AG04449 (cell line): ENCODE measurements around the gene TMEM178B.

Experiments
- CTCF ChIA-PET: fragments of 350-600 bp; formaldehyde crosslinking; extraction: SDS; loops from one replicate; lab custom pipeline; 2021; ENCODE audit warnings: antibody characterized with exemption; lab: Yijun Ruan, JAX
- POLR2A ChIA-PET: fragments of 400-600, 350-600 bp; formaldehyde crosslinking; extraction: SDS; loops from one replicate; lab custom pipeline; 2020; ENCODE audit warnings: antibody characterized with exemption, inconsistent platforms; lab: Yijun Ruan, JAX
- DNase-seq: peaks from one replicate; pipeline ENCODE4 v3.0.0-alpha.2; 2010; ENCODE audit warnings: low read depth, low spot score
- H3K4me3 ChIP-seq: 2 replicates; pipeline ENCODE4 v1.5.1; 2011; ENCODE audit warnings: low read depth, mild to moderate bottlenecking, control low read depth, low read length
- TF ChIP-seq, protein P1 (sequence below): IDR thresholded peaks from one replicate; pipeline ENCODE4 v1.5.1; 2011; ENCODE audit warnings: mild to moderate bottlenecking, moderate library complexity, low read length, control low read depth, inconsistent platforms; ENCODE audit not compliant: insufficient read depth; ENCODE audit errors: missing control alignments

TMEM178B gene

DNA sequence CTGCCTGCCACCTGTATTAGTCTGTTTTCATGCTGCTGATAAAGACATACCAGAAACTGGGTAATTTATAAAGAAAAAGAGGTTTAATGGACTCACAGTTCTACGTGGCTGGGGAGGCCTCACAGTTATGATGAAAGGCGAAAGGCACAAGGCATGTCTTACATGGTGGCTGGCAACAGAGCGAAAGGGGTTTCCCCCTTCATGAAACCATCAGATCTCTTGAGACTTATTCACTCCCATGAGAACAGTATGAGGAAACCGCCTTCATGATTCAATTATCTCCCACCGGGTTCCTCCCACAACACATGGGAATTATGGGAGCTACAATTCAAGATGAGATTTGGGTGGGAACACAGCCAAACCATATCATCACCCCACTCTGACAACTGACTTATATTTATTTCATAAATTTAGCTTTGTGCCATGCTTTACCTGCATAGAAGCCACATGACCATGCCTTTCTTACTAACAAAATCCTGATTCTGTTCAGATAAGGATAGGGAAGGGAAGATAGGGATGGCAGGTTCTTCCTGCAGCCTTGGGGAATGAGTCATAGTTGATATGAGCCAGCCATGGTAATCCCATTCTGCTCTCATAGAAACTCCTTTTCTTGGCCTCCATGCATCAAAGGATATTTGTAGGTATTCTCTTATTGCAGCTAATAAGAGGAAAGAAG lies 286.0 kb downstream of the TMEM178B start:
- ChIA-PET POLR2A (no interaction called here), CTCF (no interaction called here)
- TF ChIP-seq, protein P1, sequence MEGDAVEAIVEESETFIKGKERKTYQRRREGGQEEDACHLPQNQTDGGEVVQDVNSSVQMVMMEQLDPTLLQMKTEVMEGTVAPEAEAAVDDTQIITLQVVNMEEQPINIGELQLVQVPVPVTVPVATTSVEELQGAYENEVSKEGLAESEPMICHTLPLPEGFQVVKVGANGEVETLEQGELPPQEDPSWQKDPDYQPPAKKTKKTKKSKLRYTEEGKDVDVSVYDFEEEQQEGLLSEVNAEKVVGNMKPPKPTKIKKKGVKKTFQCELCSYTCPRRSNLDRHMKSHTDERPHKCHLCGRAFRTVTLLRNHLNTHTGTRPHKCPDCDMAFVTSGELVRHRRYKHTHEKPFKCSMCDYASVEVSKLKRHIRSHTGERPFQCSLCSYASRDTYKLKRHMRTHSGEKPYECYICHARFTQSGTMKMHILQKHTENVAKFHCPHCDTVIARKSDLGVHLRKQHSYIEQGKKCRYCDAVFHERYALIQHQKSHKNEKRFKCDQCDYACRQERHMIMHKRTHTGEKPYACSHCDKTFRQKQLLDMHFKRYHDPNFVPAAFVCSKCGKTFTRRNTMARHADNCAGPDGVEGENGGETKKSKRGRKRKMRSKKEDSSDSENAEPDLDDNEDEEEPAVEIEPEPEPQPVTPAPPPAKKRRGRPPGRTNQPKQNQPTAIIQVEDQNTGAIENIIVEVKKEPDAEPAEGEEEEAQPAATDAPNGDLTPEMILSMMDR = no peak
- H3K4me3 ChIP-seq = no peak overlapping the region
- DNase-seq = no peak

DNA sequence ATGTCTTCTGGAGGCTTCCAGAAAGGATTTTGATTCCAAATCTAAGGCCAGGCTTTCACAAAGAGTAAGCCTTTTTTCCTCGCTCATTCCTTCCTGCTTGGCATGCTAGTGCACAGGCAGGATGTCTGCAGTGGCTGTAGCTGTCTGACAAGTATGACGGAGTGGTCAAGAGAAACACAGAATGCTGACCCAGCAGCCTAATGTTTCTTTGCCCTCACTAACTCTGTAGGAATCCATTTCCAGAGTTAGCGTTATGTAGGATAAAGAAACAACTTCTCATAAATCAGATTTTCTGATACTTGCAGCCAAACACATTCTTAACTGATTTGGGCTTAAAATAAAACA lies 286.5 kb downstream of the TMEM178B start:
- CTCF ChIA-PET = no interaction called here
- TF ChIP-seq, protein P1 = no peak
- DNase-seq = no peak

DNA sequence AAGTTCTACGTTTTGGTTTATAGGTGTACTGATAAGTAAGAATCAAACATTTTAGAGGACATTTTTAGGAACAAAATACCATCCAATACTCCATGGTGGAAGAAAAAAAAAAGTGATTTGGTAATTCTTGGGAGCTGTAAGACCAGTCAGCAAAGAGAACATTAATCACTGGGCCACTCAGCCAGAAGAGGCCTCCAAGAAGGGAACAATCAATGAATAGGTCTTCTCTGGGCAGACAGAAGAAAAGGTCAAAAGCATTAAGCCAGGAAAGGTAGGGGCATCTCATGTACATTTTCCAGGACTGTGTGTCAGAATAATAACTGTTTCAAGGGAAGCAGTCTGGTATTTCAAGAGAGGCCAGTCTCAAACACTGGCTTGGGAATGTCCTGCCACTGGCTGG lies 286.9 kb downstream of the TMEM178B start:
- POLR2A ChIA-PET = no interaction called here
- TF ChIP-seq, protein P1 = no peak
- no peak for DNase-seq
- H3K4me3 ChIP-seq = no peak overlapping the region
- CTCF ChIA-PET = no interaction called here

More for the DNA sequence above, 286.5 kb downstream of the TMEM178B start:
- POLR2A ChIA-PET = no interaction called here
- no peak overlapping the region for H3K4me3 ChIP-seq

DNA sequence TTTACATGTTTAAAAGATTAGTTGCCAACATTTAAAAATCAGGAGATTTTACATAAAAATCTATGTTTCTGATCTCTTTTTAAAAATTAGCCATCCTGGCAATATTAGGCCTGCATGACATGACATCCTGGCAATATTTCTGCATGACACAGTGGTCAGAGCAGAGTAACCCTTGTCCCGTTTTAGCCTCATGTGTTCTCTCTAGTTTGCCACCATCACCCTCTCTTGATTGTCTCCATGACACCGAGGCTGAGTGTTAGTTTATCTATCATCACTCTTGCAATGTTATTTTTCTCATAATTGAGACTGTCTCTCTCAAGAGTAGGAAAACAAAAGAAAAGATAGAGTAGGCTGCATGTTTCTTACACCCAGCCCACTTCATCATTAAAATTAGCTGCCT lies 287.6 kb downstream of the TMEM178B start:
- DNase-seq = no peak
- ChIA-PET CTCF (no interaction called here), POLR2A (no interaction called here)
- TF ChIP-seq, protein P1 = no peak
- no peak overlapping the region for H3K4me3 ChIP-seq

DNA sequence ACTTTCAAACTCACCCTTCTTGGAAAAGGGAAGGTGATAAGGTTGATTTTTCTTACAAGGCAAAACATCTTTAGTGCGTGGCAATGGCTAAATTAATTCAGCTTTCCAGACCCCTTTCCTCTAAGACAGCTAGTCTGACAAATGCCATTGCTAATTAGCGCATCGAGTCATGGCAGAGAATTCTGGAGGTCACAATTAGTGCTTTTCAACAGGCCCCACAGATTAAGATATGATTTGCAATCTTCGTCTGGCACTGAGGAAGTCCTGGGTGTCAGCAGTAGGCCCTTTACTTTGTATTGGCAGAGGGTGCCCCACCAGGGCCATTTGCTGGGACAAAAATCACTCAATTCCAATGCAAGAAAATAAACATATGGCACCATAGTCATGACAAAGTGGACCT lies 288.1 kb downstream of the TMEM178B start:
- TF ChIP-seq, protein P1 = no peak
- no peak overlapping the region for H3K4me3 ChIP-seq
- DNase-seq = no peak
- ChIA-PET POLR2A (no interaction called here), CTCF (no interaction called here)

DNA sequence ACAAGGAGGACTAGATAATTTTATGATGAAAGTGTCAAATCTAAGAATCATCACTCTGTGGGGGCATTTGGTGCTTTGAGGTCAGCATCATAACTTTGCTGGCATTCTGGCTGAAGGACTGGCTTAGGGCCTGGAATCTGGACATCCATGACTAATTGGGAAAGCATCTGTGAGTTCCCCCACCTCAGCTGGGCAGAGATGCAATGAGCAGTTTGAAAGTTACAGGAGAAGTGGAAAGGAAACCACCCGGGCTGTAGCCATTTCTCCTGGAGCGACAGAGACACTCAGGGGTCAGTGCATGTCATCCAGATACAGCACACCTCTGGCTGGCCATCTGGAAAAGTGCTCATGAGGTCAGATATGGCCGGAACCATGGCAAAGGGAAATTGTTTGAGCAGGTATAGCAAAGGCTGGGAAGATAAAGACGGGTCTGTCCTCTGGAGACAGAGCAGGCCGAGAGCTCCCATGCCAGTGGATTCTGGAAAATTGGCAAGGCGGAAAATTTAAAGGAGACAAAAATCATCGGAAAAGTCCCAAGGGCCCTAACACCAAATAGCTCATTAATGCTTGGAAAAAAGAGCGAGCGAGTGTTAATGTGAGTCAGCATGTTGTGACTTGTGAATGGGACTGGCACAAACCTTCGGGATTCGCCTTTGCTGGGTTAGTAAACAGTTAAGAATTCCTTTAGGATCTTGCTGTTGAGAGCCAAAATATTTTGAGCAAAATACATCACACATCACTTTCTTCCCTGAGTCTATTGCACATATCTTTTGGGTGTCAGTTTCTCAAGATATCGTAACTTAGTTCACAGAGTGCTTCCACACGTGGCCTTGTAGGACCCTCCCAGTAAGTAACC lies 288.9 kb downstream of the TMEM178B start:
- ChIA-PET POLR2A (no interaction called here), CTCF (no interaction called here)
- DNase-seq = peak; percentile 14
- no peak overlapping the region for H3K4me3 ChIP-seq
- TF ChIP-seq, protein P1 = no peak
